WTC11 (cell line): Measurements from ENCODE around the gene C19orf25.
"Not testable (repeated sequence)": the region's sequence is repeated elsewhere in the genome, so short reads cannot be mapped to it uniquely, and the experiment has no call there.

Source experiments
- ATF3 ChIP-seq: sonication (generic); formaldehyde crosslinking; conservative IDR thresholded peaks from 2 replicates; pipeline ENCODE4 v1.8.1; 2022; ENCODE audit warnings: mild to moderate bottlenecking, missing genetic modification reagents
- CBFB ChIP-seq: sonication (generic); formaldehyde crosslinking; IDR thresholded peaks from 2 replicates; pipeline ENCODE4 v1.8.1; 2022; ENCODE audit warnings: mild to moderate bottlenecking, low read depth, missing genetic modification reagents
- CTCF ChIP-seq: fragments of 200-600 bp; IDR thresholded peaks from 2 replicates; pipeline ENCODE4 v1.8.0; 2022; ENCODE audit warnings: antibody characterized with exemption
- E2F5 ChIP-seq: sonication (generic); formaldehyde crosslinking; IDR thresholded peaks from 2 replicates; pipeline ENCODE4 v1.8.1; 2022; ENCODE audit warnings: mild to moderate bottlenecking, moderate library complexity, missing genetic modification reagents
- NFE2L1 ChIP-seq: sonication (generic); formaldehyde crosslinking; IDR thresholded peaks from 2 replicates; pipeline ENCODE4 v1.8.1; 2023; ENCODE audit warnings: missing genetic modification reagents
- ZNF263 ChIP-seq: sonication (generic); formaldehyde crosslinking; IDR thresholded peaks from 2 replicates; pipeline ENCODE4 v1.8.1; 2022; ENCODE audit warnings: low read depth, mild to moderate bottlenecking, moderate library complexity, missing genetic modification reagents
- ZNF512 ChIP-seq: sonication (generic); formaldehyde crosslinking; IDR thresholded peaks from 2 replicates; pipeline ENCODE4 v1.8.1; 2022; ENCODE audit warnings: missing genetic modification reagents, borderline replicate concordance

- TF ChIP-seq E2F5 (CRISPR knock-in tag); CTCF; ATF3 (CRISPR knock-in tag); NFE2L1 (CRISPR knock-in tag); CBFB (CRISPR knock-in tag); ZNF263; ZNF512: not testable (repeated sequence)
Observed at GRCh38 chr19:1519802-1520201, 40.8 kb upstream of the C19orf25 start.
